GM18499 (cell line): Measurements from ENCODE around the gene SGMS1.

Source experiments
- ATAC-seq: cut with Tn5 transposase; IDR thresholded peaks from one replicate; pipeline ENCODE4 v1.9.1; 2021; ENCODE audit warnings: moderate number of reproducible peaks; ENCODE audit not compliant: insufficient read depth, unreplicated experiment

Gene SGMS1

DNA sequence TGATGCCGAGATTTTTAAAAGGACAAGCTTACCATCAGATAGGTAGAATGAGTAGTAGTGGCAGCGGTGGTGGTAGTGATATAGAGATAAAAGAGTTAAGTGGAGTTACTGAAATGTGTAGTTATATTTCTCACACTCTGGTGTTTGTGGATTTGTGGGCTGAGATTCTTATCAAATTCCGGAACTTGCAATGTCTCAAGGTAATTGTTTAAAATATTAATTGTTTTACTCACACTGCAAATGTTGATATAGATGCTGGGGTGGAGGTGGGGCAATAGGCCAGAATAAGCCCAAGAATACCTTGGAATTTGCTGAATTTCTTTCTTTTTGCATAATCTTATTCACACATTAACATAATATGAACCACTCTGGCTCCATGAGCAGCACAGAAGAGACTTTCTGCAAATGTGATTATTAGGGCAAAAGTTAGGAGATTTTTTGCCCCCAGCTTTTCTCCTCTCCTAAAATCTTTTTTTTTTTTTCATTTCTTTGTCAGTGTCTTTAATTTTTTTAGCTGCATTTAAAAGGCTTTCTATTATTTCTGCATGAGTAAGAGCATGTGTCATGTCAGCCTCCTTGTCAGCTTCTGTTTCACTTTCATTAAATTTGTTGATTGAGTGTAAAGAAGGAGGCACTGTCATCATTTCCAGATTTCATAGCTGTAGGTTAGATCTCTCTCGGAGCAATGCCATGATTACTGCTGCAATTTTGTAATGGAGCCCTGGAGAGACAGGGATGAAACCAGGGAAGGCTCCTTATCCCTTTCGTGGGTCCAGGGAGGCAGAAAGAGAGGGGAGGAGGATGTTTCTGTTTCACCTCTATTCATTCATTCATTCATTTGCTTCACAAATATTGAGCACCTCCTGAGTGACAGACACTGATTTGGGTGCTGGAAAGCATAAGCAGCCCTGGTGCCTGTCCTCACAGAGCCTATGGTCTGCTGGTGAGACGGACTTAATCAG lies 13.1 kb upstream of the SGMS1 start:
- peak; percentile 79 for ATAC-seq

DNA sequence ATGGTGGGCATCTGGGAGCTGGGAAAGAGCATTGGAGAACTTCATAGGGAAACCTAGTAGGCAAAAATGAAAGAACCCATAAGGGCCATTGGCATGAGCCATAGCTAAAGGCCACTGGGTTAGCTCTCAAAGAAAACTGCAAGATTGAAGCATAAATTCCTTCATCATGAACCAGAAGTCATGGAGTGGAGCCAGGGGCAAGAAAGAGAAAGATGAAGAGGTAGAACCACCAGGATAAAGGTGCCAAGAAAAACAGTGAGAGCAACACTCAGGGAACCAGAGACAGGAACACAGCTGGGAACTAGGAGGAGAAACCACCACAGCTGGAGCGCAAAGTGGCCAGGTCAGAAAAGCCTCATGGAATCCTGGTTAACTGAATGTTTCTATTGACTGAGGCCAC lies 11.5 kb upstream of the SGMS1 start:
- ATAC-seq, result no peak

DNA sequence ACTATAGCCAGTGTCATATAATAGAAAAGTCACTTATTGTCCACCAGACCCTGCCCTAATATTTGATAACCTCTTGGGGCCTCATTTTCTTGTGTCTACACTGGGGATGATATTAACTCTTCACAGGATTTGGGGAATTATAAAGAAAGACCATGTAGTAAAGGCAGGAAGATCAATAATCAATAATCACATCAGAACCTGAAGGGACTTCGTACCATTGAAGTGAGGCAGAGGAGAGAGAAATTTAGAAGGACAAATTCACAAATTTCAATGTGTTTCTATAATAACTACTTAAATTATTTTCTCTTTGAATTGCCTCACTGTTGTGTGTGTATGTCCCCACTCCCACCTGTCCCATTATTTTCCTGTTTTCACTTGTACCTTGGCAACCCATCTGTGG lies 10.7 kb upstream of the SGMS1 start:
- no peak for ATAC-seq

DNA sequence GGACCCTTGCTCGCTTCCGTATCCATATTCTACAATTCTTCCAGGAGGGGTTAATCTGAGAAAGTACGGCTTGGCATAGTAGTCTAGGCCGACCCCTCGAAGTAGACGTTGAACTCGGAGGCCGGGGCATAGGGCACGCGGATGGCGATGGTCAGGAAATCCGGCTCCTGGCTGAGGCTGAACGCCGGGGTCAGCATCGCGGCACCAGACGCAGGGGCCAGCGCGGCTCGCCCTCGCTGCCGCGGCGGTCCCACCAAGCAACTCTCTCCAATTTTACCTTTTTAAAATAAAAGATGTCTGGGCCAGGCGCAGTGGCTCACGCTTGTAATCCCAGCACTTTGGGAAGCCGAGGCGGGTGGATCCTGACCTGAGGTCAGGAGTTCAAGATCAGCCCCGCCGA lies 7.3 kb upstream of the SGMS1 start:
- no peak for ATAC-seq

DNA sequence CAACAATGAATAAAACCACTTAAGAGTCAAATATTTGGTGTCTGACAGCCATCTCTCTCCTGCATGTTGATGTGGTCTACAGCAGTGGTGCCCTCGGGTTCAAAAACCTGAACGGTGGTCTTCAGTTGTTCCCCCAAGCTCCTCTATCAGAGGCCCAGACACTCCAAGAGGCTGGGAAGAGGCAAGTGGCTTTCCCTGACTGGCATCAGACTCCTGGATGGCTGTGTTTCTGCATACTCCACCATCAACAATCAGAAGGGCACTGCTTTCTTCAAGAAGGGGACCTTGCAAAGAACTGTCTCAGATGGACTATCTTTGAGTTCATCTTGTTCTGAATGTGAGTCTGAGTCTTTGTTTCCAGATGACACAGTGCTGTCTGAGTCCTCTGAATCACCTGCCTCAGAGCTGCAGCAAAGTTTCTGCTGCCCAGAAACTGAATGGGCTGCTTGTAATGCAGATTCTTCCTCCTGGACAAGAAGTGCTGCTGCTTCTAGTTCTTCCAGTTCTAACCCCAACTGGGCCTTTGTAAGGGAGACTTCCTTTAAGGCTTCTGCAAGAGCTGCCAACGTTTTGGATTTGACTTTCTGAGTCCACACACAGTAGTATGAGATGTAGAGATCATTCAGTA lies 5.9 kb upstream of the SGMS1 start:
- no peak for ATAC-seq

DNA sequence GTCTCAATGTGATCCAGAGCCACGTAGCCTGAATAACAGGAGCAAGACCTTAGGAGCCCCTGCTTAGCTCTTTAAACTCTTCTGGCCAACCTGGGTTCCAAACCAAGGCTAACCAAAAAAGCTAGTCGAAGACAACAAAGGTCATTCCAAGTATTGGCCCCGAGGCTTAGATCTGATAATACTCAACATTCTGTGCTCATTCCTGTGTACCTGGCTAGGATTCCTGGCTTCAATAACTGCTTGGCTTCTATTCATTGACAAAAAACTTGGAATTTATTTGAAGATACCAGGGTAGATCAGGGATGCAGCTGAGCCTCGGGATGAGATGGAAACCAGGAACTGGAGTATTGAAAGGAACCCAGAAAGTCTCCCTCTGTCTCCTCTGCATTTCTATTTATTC lies 4.1 kb upstream of the SGMS1 start:
- no peak for ATAC-seq

DNA sequence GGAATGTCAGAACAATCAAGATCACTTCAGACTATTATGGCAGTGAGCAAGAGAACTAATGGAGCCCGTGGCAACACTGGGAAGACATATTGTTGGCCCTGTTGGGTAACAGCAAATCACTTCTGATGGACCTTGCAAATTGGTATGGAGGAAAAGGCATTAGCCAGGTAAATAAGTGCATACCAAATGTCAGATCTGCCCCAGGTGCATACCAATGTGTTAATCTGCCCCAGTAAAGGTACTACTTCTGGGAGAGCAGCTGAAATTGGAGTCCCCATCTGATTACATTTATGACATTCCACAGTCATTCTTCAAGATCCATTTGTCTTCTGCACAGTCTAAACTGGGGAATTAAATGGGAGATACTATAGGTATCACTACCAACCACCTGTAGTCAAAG lies 3.7 kb upstream of the SGMS1 start:
- no peak for ATAC-seq

DNA sequence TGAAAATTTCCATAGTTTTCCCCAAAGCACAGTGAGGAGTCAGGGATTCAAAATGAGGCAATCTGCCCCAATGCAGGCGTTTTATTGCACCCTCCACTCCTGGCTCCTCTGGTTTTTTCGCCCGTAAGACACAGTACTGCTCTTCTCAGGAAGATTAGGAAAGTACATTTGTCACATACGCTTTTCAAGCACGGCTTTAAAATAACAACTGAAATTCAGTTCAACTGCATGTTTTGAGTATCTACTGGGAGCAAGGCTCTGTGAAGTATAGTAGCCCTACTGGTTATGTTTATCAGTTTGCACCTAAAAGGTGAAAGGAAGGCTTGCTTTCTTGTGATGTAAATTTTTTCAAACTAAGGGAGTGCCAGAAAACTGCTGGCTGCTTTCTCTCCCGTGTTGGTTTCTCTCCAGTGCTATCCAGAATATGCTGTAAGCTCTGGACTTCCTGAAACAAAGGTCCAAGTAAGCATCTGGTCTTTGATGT lies 1.9 kb upstream of the SGMS1 start:
- ATAC-seq, result no peak

DNA sequence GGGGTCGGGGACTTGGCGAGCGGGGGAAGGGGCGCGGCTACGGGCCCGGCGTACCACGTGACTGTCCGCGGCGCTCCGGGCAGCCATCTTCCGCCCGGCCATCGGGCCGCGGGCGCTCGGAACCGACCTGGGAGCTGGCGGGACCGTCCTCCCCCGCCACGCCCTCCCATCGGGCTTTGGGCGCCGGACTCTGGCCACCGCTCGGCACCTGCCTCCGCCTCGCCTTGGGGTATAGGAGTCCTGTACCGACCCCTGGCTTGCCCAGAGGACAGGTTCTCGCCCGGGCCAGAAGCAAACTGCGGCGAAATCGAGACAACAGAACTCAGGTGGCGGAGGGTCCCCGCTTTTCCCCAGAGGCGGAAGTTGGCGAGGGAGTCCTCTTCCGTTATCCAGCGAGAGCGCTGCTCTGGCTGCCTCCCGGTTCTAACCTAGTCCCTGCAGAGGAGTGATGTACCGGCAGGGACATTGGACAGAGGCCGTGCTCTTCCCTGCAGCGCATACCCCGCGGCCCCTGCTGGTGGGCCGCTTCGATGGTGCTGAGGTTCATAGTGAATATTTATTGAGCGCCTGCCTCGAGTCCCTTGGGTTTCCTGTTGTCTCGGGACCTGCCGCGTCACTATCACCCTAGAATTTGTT lies 1.2 kb upstream of the SGMS1 start:
- peak; percentile 32 for ATAC-seq

DNA sequence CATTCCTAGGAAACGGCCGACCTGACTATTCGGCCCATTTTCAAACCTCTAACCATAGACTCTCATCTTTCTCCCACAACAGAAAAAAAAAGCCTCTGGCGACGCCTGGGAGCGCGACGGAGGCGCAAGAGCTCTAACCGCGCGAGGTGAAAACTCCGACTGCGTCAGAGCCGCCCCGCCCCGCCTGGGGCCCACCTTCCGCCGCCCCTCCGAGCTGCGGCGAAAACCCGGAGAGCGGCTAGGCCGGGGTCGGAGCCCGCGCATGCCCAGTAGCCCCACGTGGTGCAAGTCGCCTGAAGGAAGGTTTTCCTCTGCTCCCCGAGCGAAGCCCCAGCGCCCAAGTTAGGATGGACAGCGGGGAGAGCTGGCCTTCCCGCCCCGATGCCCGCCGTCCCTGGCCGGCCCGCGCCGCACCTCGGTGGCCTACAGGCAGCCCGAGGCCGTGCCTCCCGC lies 683 bp upstream of the SGMS1 start:
- peak; percentile 34 for ATAC-seq

DNA sequence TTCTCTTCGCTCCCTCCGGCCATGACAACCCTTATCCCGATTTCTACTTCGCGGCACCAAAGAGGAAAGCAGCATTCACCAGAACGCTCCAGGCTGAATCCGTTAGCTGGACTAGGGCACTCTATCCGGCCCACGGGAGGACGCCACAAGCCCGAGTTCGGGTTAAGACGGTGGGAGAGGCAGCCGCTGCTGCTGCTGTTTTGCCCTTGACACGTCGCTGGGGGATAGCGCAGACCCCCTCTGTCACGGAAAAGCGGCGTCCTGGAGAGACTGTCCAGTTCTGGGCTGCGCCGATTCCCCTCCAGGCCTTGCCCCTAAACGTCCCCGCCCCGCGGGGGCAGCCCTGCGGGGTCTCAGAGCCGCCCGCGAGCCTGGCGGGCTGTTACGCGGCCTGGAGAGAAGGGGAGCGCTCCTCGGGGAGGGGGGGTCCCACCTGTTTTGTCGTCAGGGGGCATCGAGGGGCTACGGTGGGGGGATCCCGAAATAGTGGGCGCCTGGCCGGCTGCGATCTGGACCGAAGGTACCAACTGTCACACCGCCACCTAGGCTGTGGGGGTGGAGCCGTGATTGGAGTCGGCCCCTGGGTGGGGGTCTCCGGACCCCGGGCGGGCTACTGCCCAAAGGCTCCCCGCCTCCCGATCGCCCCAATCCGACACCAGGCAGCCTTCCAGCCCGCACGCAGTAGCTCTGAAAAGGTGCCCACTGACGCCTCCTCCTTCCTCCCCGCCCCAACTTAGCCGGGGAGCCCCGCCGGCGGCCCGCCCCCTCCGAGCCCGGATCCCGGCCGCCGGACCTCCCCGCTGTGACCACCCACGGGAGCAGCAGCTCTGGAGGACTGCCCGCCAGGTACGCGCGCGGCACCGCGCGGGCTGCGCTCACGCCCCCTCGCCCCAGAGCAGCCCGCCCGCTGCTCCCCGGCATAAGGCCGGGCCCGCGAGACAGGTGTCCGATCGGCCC lies 772 bp downstream of the SGMS1 start:
- ATAC-seq, result no peak

DNA sequence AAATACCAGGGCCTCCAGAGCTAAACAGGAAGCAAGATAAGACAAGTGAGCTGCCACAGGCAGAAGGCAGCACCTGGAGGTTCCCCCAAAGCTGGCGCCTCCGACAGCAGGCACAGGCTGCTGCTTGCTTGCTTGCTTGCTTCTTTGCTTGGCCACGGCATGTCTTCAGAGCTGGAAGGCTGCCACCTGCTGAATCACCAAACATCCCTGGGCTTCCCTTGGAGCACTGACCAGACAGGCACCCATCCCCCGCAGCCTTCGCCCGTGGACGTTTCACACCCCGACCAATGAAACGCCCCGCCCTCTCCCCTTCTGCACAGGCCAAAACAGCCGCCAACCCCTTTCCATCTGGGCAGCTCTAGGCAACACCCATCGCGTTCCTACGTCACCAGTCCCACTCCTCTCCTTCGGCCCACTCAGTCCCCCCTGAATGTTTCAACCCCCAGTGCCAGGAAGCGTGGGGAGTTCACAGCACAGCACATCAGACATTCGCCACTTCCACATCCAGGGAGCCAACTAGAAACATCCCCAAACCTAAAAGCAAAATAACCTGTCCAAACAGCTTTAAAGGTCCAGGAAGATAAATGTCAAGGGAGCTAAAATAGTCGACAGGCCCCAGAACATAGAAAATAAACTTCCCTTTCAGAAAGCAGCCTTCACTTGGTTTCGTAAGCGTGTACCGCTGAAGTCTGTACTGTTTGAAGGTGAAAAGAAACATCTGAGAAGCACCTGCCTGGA lies 1.6 kb downstream of the SGMS1 start:
- peak; percentile 17 for ATAC-seq

DNA sequence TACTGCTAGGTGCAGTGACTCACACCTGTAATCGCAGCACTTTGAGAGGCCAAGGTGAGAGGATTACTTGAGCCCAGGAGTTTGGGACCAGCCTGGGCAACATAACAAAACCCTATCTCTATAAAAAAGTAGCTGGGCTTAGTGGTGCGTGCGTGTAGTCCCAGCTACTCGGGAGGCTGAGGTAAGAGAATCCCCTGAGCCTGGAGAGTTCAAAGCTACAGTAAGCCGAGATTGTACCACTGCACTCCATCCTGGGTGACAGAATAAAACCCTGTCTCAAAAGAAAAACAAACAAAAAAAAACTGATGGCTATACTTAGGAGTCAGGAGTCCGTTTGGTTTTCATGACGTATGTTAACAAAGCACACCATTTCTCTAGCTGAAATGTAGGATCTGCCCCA lies 2.9 kb downstream of the SGMS1 start:
- no peak for ATAC-seq

DNA sequence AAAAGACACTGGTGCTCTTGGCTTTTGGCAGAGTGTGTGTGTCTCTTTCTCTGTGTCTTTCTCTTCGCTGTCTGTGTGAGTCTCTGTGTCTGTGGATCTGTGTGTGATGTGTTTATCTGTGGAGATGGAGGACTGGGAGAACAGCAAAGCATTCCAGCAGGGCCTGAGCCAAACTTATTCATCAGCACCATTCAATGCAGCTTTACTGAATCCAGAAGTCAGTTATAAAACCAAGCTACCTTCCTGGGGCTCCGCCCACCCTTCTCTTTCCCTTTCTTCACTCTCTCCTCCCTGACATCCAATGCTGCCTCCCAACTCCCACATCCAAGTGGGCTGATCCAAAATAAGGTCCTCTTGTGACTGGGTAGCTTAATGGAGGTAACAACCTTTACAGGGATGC lies 3.9 kb downstream of the SGMS1 start:
- no peak for ATAC-seq

DNA sequence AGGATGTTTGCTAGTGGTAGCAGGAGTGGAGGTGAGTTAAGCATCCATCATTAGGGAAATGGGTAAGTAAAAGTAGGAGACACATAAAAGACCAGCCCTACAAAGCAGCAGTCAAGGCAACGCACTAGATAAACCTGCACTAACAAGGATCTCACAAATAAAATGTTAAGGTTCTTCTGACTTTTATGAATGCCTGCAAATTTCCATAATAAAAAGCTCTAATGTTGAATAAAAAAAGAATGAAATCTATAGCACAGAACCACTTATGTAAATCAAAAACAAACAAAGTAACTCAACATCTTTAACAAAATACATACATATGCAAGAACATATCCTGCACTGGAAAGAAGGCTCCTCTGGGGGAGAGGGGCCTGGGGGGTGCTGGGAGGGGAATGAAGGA lies 4.6 kb downstream of the SGMS1 start:
- ATAC-seq, result no peak

DNA sequence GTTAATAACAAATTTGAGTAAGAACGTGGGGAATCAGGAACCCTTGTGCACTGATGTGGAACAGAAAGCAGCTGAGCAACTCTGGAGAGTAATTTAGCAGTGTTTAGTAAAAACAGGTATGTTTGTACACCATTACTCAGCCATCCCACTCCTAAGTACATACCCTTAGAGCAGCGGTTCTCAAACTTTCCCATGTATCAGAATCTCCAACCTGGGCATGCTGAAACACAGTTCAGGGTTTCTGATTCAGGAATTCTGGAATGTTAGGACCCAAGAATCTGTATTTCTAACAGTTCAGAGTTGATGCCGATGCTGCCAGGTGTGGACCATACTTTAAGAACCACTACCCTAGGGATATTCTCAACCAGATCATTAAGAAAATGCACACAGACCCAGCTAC lies 5.1 kb downstream of the SGMS1 start:
- ATAC-seq, result no peak

DNA sequence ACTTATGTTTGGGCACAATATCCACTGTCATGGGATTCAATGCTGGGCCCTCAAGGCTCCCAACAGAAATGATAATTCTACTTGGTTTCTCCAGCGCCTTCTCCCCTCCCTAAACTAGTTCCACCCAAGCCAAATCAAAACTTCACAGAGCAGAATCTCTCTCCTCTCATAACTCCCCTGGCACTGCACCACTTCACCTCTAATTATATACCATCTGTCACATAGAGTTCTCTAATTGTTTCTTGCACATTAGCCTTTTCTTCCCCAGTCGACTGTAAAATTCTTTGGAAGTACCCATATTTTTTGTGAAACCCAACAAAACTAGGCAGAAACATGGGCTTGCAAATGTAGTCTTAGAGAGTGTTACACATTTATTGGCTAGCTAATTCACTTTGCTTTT lies 8.1 kb downstream of the SGMS1 start:
- no peak for ATAC-seq

DNA sequence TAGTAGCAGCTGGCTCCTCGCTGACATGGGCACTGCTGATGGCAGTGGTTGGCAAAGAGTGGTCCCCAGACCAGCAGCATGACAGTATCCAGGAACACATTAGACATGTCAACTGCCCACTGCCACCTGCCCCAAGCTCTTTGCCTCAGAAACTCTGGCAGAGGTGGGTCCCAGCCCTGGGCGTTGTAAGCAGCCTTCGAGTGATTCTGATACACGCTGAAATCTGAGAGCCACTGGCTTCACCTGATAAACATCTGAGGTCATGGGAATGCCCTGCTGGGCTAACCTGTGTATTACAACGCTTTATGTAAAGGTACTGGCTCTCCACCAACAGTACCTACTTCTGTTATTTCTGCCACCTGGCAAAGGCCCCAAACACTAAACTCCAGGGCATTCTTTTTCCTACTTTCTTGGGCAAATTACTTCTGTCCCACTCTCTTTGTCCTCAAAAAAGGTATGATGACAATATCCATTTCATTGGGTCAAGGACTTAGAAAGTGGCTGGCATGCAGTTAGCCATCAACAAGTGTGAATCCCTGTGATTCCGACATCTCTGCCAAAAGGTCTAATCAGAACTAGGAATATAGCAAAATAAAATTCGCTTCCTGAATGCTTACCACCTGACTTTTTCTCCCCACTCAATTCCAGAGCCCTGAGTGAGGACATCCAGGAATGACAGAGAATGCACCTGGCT lies 9.2 kb downstream of the SGMS1 start:
- ATAC-seq, result no peak
